H1 (cell line): ENCODE data around the gene LMX1B. TPM values are rescaled to one million over a fixed set of nuclear protein-coding genes. Genes with fewer than 3 reads are reported as not detected.

Experiments
- CTCF ChIA-PET: fragments of 300-600 bp; sonication (Branson Sonifier 250); formaldehyde crosslinking; loops from one replicate; lab custom pipeline; 2021; ENCODE audit not compliant: partially characterized antibody; lab: Charles Lee
- POLR2A ChIA-PET: fragments of 300-600 bp; sonication (Branson Sonifier 250); formaldehyde crosslinking; loops from one replicate; lab custom pipeline; 2021; ENCODE audit warnings: inconsistent platforms; ENCODE audit not compliant: partially characterized antibody; lab: Charles Lee
- DNase-seq, 2 experiments: peaks; one replicate each; pipeline versions ENCODE4 v3.0.0 to v3.0.0-alpha.2; 2010 to 2022; ENCODE audit warnings: low spot score in 2 of 2, low read depth in 1 of 2, mixed read lengths in 1 of 2
- FAIRE-seq: peaks from 2 replicates; lab custom pipeline; 2011; peaks lifted over from hg19 to GRCh38; lab: Jason Lieb, UNC
- H2AFZ ChIP-seq: 2 replicates; pipeline ENCODE4 v1.8.1; 2012; ENCODE audit warnings: low read length, inconsistent platforms
- H2AK5ac ChIP-seq: 2 replicates; pipeline ENCODE4 v1.6.1; 2013; ENCODE audit warnings: low read depth, low read length
- H2BK120ac ChIP-seq: replicated peaks from 2 replicates; pipeline ENCODE3; 2013; ENCODE audit warnings: low read depth, low read length, inconsistent platforms
- H2BK12ac ChIP-seq: 2 replicates; pipeline ENCODE4 v1.6.1; 2013; ENCODE audit warnings: low read depth, low read length
- H2BK15ac ChIP-seq: 2 replicates; pipeline ENCODE4 v1.6.1; 2013; ENCODE audit warnings: low read length
- H2BK20ac ChIP-seq: 2 replicates; pipeline ENCODE4 v1.6.1; 2013; ENCODE audit warnings: low read length
- H2BK5ac ChIP-seq: 2 replicates; pipeline ENCODE4 v1.6.1; 2013; ENCODE audit warnings: low read depth, low read length
- H3K14ac ChIP-seq: 2 replicates; pipeline ENCODE4 v1.6.1; 2013; ENCODE audit warnings: inconsistent platforms; ENCODE audit not compliant: insufficient read length
- H3K18ac ChIP-seq: 2 replicates; pipeline ENCODE4 v1.6.1; 2013; ENCODE audit warnings: low read length; ENCODE audit errors: extremely low read depth
- H3K23ac ChIP-seq: 2 replicates; pipeline ENCODE4 v1.6.1; 2013; ENCODE audit warnings: inconsistent platforms; ENCODE audit not compliant: insufficient read length
- H3K23me2 ChIP-seq: 2 replicates; pipeline ENCODE4 v1.6.1; 2013; ENCODE audit warnings: low read depth, low read length
- H3K27ac ChIP-seq: 2 replicates; pipeline ENCODE4 v1.6.1; 2011; ENCODE audit warnings: low read depth, low read length, inconsistent platforms
- H3K27me3 ChIP-seq, 4 experiments: replicated peaks in 1 of 4; 1 replicate in 1 of 4; 2 replicates in 3 of 4; pipeline versions ENCODE4 v1.6.1 to v1.8.1; 2011 to 2013; ENCODE audit warnings: low read length in 3 of 4, mild to moderate bottlenecking in 3 of 4, inconsistent platforms in 2 of 4, mixed read lengths in 2 of 4, moderate library complexity in 1 of 4; ENCODE audit not compliant: control insufficient read depth in 3 of 4, insufficient read depth in 3 of 4; ENCODE audit errors: extremely low read depth in 1 of 4
- H3K36me3 ChIP-seq, 4 experiments: 2 replicates each; pipeline versions ENCODE4 v1.6.1 to v1.8.1; 2011 to 2013; ENCODE audit warnings: mild to moderate bottlenecking in 4 of 4, low read length in 3 of 4, moderate library complexity in 2 of 4, control low read depth in 1 of 4, inconsistent platforms in 1 of 4; ENCODE audit not compliant: insufficient read depth in 4 of 4, control insufficient read depth in 2 of 4
- H3K4ac ChIP-seq: replicated peaks from 2 replicates; pipeline ENCODE3; 2013; ENCODE audit warnings: low read length, low read depth, mixed read lengths, inconsistent platforms; ENCODE audit not compliant: insufficient read length
- H3K4me1 ChIP-seq, 4 experiments: replicated peaks in 1 of 4; 1 replicate in 1 of 4; 2 replicates in 3 of 4; pipeline versions ENCODE4 v1.6.1 to v1.8.1; 2011 to 2013; ENCODE audit warnings: low read length in 3 of 4, inconsistent platforms in 2 of 4, mixed read lengths in 1 of 4; ENCODE audit not compliant: insufficient read depth in 4 of 4, control insufficient read depth in 3 of 4
- H3K4me2 ChIP-seq, 2 experiments: 2 replicates each; pipeline versions ENCODE4 v1.6.1 to v1.8.1; 2011 to 2013; ENCODE audit warnings: low read depth in 2 of 2, low read length in 2 of 2, control low read depth in 1 of 2, inconsistent platforms in 1 of 2, mild to moderate bottlenecking in 1 of 2; ENCODE audit not compliant: insufficient read depth in 1 of 2
- H3K4me3 ChIP-seq, 4 experiments: fragments of 200-600, 300-600 bp in 1 of 4; sonication (generic), shearing (Covaris generic), sonication (Bioruptor Twin) in 1 of 4; 2 replicates each; pipeline versions ENCODE4 v1.5.1 to v1.8.1; 2011 to 2016; ENCODE audit warnings: low read length in 4 of 4, low read depth in 3 of 4, control low read depth in 2 of 4, inconsistent platforms in 2 of 4, mild to moderate bottlenecking in 2 of 4, mixed read lengths in 1 of 4, moderate library complexity in 1 of 4; ENCODE audit not compliant: insufficient read depth in 2 of 4; ENCODE audit errors: extremely low read depth in 1 of 4
- H3K56ac ChIP-seq: replicated peaks from 2 replicates; pipeline ENCODE3; 2013; ENCODE audit warnings: low read depth, mild to moderate bottlenecking, mixed read lengths, low read length, inconsistent platforms; ENCODE audit not compliant: insufficient read length
- H3K79me1 ChIP-seq: 2 replicates; pipeline ENCODE4 v1.6.1; 2013; ENCODE audit warnings: low read depth, low read length, control low read depth
- H3K79me2 ChIP-seq, 2 experiments: 2 replicates each; pipeline versions ENCODE4 v1.6.1 to v1.8.1; 2012 to 2013; ENCODE audit warnings: low read length in 2 of 2, mild to moderate bottlenecking in 2 of 2, inconsistent platforms in 1 of 2; ENCODE audit not compliant: insufficient read depth in 2 of 2, control insufficient read depth in 1 of 2
- H3K9ac ChIP-seq, 4 experiments: replicated peaks in 1 of 4; 1 replicate in 1 of 4; 2 replicates in 3 of 4; pipeline versions ENCODE4 v1.6.1 to v1.8.1; 2011 to 2013; ENCODE audit warnings: low read depth in 3 of 4, low read length in 3 of 4, control low read depth in 2 of 4, mild to moderate bottlenecking in 2 of 4, moderate library complexity in 2 of 4, inconsistent platforms in 1 of 4; ENCODE audit errors: extremely low read depth in 1 of 4
- H3K9me3 ChIP-seq, 2 experiments: 2 replicates each; pipeline versions ENCODE4 v1.6.1 to v1.8.1; 2012 to 2013; ENCODE audit warnings: mild to moderate bottlenecking in 2 of 2, moderate library complexity in 2 of 2, control low read depth in 1 of 2, inconsistent platforms in 1 of 2, low read depth in 1 of 2, low read length in 1 of 2, mixed read lengths in 1 of 2; ENCODE audit not compliant: insufficient read depth in 2 of 2
- H4K20me1 ChIP-seq, 2 experiments: replicated peaks in 1 of 2; 2 replicates each; pipeline versions ENCODE3 to v1.8.1; 2011 to 2013; ENCODE audit warnings: inconsistent platforms in 2 of 2, low read length in 2 of 2, mild to moderate bottlenecking in 1 of 2; ENCODE audit not compliant: insufficient read depth in 2 of 2, control insufficient read depth in 1 of 2
- H4K5ac ChIP-seq: 2 replicates; pipeline ENCODE4 v1.6.1; 2013; ENCODE audit warnings: low read length, low read depth, mixed read lengths, inconsistent platforms; ENCODE audit not compliant: insufficient read length
- H4K8ac ChIP-seq: 2 replicates; pipeline ENCODE4 v1.8.0; 2013; ENCODE audit warnings: mild to moderate bottlenecking, moderate library complexity, low read length, inconsistent platforms; ENCODE audit not compliant: insufficient read depth; ENCODE audit errors: extremely low read depth
- H4K91ac ChIP-seq: replicated peaks from 2 replicates; pipeline ENCODE3; 2013; ENCODE audit warnings: low read length, mixed read lengths, inconsistent platforms; ENCODE audit not compliant: insufficient read length
- CBX8 ChIP-seq: fragments of 300-800, 300-1000 bp; sonication (generic); IDR thresholded peaks from 2 replicates; pipeline ENCODE4 v1.7.1; 2016; ENCODE audit warnings: low read depth, low read length, borderline replicate concordance
- CTCF ChIP-seq, 3 experiments: IDR thresholded peaks; 1 replicate in 2 of 3; 2 replicates in 1 of 3; pipeline versions ENCODE4 v1.5.1 to v1.6.1; 2011; ENCODE audit warnings: low read length in 3 of 3, mild to moderate bottlenecking in 3 of 3, inconsistent platforms in 2 of 3, low read depth in 1 of 3, moderate library complexity in 1 of 3; ENCODE audit not compliant: insufficient read depth in 1 of 3; ENCODE audit errors: control extremely low read depth in 1 of 3
- GTF2F1 ChIP-seq: IDR thresholded peaks from 2 replicates; pipeline ENCODE4 v1.6.1; 2012; ENCODE audit warnings: low read depth, low read length, improper control_type of control experiment, borderline replicate concordance
- RXRA ChIP-seq: IDR thresholded peaks from 2 replicates; pipeline ENCODE4 v1.6.1; 2011; ENCODE audit warnings: low read depth, mild to moderate bottlenecking, low read length, moderate library complexity; ENCODE audit not compliant: insufficient read depth
- SIN3A ChIP-seq, 2 experiments: IDR thresholded peaks in 1 of 2; conservative IDR thresholded peaks in 1 of 2; 2 replicates each; pipeline ENCODE4 v1.6.1; 2011 to 2012; ENCODE audit warnings: low read length in 2 of 2, improper control_type of control experiment in 1 of 2, low read depth in 1 of 2, mild to moderate bottlenecking in 1 of 2
- SIX5 ChIP-seq: IDR thresholded peaks from 2 replicates; pipeline ENCODE4 v1.6.1; 2011; ENCODE audit warnings: mild to moderate bottlenecking, low read depth, low read length
- SUZ12 ChIP-seq: fragments of 200-600 bp; sonication (generic); IDR thresholded peaks from 2 replicates; pipeline ENCODE4 v1.6.1; 2012; ENCODE audit warnings: mild to moderate bottlenecking, inconsistent platforms, low read length, moderate library complexity, mixed read lengths
- TBP ChIP-seq: IDR thresholded peaks from 2 replicates; pipeline ENCODE4 v1.6.1; 2011; ENCODE audit warnings: low read depth, low read length, improper control_type of control experiment
- WGBS, 2 experiments: shearing (Covaris generic) in 1 of 2; methylation state at CpG; one replicate each; pipeline versions ENCODE4 v1.1.6 to v1.1.7; 2013 to 2015; ENCODE audit warnings: low lambda C conversion rate in 2 of 2, mixed read lengths in 2 of 2, inconsistent platforms in 1 of 2, low coverage in 1 of 2, missing lambda C conversion rate in 1 of 2; ENCODE audit not compliant: insufficient replicate concordance in 2 of 2, insufficient coverage in 1 of 2, insufficient read length in 1 of 2; ENCODE audit errors: extremely low coverage in 1 of 2, missing lambda C conversion rate in 1 of 2; 5-methylcytosine and 5-hydroxymethylcytosine counted together
- polyA plus RNA-seq, 7 experiments: library from polyadenylated mRNA; depleted of rRNA in 3 of 7; stranded (reverse) in 5 of 7; unstranded in 2 of 7; fragments of >200 nt in 5 of 7; fragments of 200-250 nt in 2 of 7; gene quantifications; 1 replicate in 5 of 7; 2 replicates in 1 of 7; 4 replicates in 1 of 7; pipeline versions ENCODE4 v1.2.1 to v1.2.3, GENCODE V29; 2011 to 2013; ENCODE audit warnings: missing spikeins in 2 of 7, mixed read lengths in 2 of 7
- total RNA-seq: library from RNA; stranded (reverse); fragmentation: NEBNext Ultra II Directional; extraction: Animal tissue kit (Norgen Biotek cat#: 25700); gene quantifications from 2 replicates; pipeline ENCODE4 v1.2.1, GENCODE V29; 2021

Gene LMX1B
- total and polyA plus RNA-seq, 2 of the 8 experiments (the other 6 are each of a cell fraction or from before 2014, with no cell fraction given), result 0.09 to 0.37 TPM

- POLR2A ChIA-PET, result interaction anchor here (0.6 to 1.2 kb wide), 5 partner anchors 9 to 34 kb away, joined by 3 read pairs; no protein-coding TSS in a partner anchor
- no peak overlapping the region for H2BK20ac ChIP-seq
- no peak overlapping the region for H3K4me3 ChIP-seq
- no peak overlapping the region for H2AFZ ChIP-seq
- no peaks in the 10 kb centered on the region for H3K9me3 ChIP-seq
- no peak overlapping the region for H3K23ac ChIP-seq
- DNase-seq, result no peak
- H3K18ac ChIP-seq, result peak overlapping the region; percentile 79
- no peaks in the 10 kb centered on the region for H3K36me3 ChIP-seq
- WGBS, 2 experiments, result 48% methylated on average over 20 of the region's 20 CpGs; no CpG with 5 or more reads in 1 of the 2 experiments
- no peak overlapping the region for H2BK5ac ChIP-seq
- no peak overlapping the region for H3K4me2 ChIP-seq
- H4K91ac ChIP-seq, result peak overlapping the region; percentile 49
- H4K8ac ChIP-seq, result no peak overlapping the region
- no peak overlapping the region for H3K4ac ChIP-seq
- no peaks in the 10 kb centered on the region for H3K79me1 ChIP-seq
- H3K27me3 ChIP-seq, result peaks cover 0 to 19% (median 11%) of the 10 kb centered on the region in 4 experiments; a peak in 6 of 7 replicates
- TF ChIP-seq CTCF (IDR thresholded peaks at IDR 0.05; ENCODE audit: control extremely low read depth in 1 of 3, insufficient read depth in 1 of 3, low read depth in 1 of 3, low read length in 3 of 3) (no peak), TBP (no peak), CBX8 (no peak), SUZ12 (0 out of 2 replicates have a peak, but pooled peaks have one; percentile 19), GTF2F1 (no peak), SIX5 (no peak), RXRA (no peak), SIN3A (conservative IDR thresholded peaks at IDR 0.05 in 1 of 2, IDR thresholded peaks at IDR 0.05 in 1 of 2; ENCODE audit: low read depth in 1 of 2, low read length in 2 of 2) (no peak)
- TF ChIP-seq, all 59 proteins: peak for 1
- Histone ChIP-seq H2BK120ac (no peak overlapping the region), H2AK5ac (no peak overlapping the region), H4K5ac (no peak overlapping the region), H3K9ac (no peak overlapping the region), H3K56ac (no peak overlapping the region), H3K4me1 (peaks cover 9 to 58% (median 46%) of the 10 kb centered on the region in 4 experiments), H3K14ac (no peak overlapping the region), H4K20me1 (no peaks in the 10 kb centered on the region), H3K23me2 (0 out of 2 replicates have a peak, but pooled peaks cover 3% of the 10 kb centered on the region), H2BK15ac (no peak overlapping the region), H3K27ac (no peak overlapping the region), H3K79me2 (no peaks in the 10 kb centered on the region), H2BK12ac (peak overlapping the region; percentile 39; the same call in 1 of the 2 replicates)
- FAIRE-seq, result no peak
- CTCF ChIA-PET, result interaction anchor here (0.8 to 23.0 kb wide), 10 partner anchors 9 to 73 kb away, joined by 3 to 323 read pairs (median 4); no protein-coding TSS in a partner anchor
Observed at GRCh38 chr9:126671381-126671831, 57.7 kb downstream of the LMX1B start.
